Peyer's patch (tissue), 4 donors: ENCODE measurements around the gene IBTK. TPM values are rescaled to one million over a fixed set of nuclear protein-coding genes. Genes with fewer than 3 reads are reported as not detected.
A peak's percentile ranks its signal among the peaks of the same experiment; 100 is the strongest.

ENCODE experiments used
- DNase-seq, 3 donors: peaks; one replicate each; pipeline ENCODE4 v3.0.0-alpha.2; 2017 to 2019
- H3K27ac ChIP-seq, 4 donors: fragments of 200-600 bp; sonication (generic); one replicate each; pipeline ENCODE4 v1.5.1; 2016 to 2019
- H3K27me3 ChIP-seq, 2 donors: fragments of 200-600 bp; sonication (generic); one replicate each; pipeline ENCODE4 v1.5.1; 2019
- H3K36me3 ChIP-seq, 3 donors: fragments of 200-600 bp; sonication (generic); one replicate each; pipeline ENCODE4 v1.5.1; 2016 to 2019
- H3K4me1 ChIP-seq, 4 donors: fragments of 200-600 bp; sonication (generic); one replicate each; pipeline ENCODE4 v1.5.1; 2016 to 2019
- H3K4me3 ChIP-seq, 4 donors: fragments of 200-600 bp; sonication (generic); 1 replicate in 3 of 4; 2 replicates in 1 of 4; pipeline ENCODE4 v1.5.1; 2016 to 2019; ENCODE audit warnings: mild to moderate bottlenecking in 1 of 4
- H3K9me3 ChIP-seq, 4 donors: fragments of 200-600 bp; sonication (generic); one replicate each; pipeline ENCODE4 v1.5.1; 2016 to 2019; ENCODE audit warnings: mild to moderate bottlenecking in 1 of 4
- POLR2A ChIP-seq, 2 donors: fragments of 450-650 bp; IDR thresholded peaks; one replicate each; pipeline ENCODE4 v1.5.1; 2017; ENCODE audit warnings: antibody characterized with exemption in 2 of 2, mild to moderate bottlenecking in 2 of 2, moderate library complexity in 2 of 2
- total RNA-seq, 4 donors: library from RNA; depleted of rRNA; stranded (reverse); fragments of >200 nt; gene quantifications; one replicate each; pipeline ENCODE4 v1.1.0, GENCODE V29; 2016
- TF ChIP-seq, protein P1 (sequence below), 6 experiments: fragments of 450-650 bp in 4 of 6; fragments of 200-600 bp in 2 of 6; sonication (generic) in 1 of 6; IDR thresholded peaks; one replicate each; pipeline ENCODE4 v1.5.1; 2017 to 2019; ENCODE audit warnings: antibody characterized with exemption in 6 of 6, mild to moderate bottlenecking in 3 of 6, moderate library complexity in 1 of 6

The IBTK gene
- total RNA-seq, 4 donors from 2014 or later: 30.3 to 45.2 (median 35.9) TPM

GRCh38 chr6:82249381-82250253 lies 2.1 kb upstream of the IBTK start:
- Histone ChIP-seq H3K27me3 (no peaks in the 10 kb centered on the region), H3K27ac (no peak overlapping the region), H3K4me1 (peaks cover 0 to 15% (median 2%) of the 10 kb centered on the region in 4 donors), H3K4me3 (no peak overlapping the region), H3K9me3 (no peaks in the 10 kb centered on the region), H3K36me3 (no peaks in the 10 kb centered on the region)
- no peak for DNase-seq
- TF ChIP-seq POLR2A (IDR thresholded peaks at IDR 0.05): no peak
- TF ChIP-seq, protein P1, sequence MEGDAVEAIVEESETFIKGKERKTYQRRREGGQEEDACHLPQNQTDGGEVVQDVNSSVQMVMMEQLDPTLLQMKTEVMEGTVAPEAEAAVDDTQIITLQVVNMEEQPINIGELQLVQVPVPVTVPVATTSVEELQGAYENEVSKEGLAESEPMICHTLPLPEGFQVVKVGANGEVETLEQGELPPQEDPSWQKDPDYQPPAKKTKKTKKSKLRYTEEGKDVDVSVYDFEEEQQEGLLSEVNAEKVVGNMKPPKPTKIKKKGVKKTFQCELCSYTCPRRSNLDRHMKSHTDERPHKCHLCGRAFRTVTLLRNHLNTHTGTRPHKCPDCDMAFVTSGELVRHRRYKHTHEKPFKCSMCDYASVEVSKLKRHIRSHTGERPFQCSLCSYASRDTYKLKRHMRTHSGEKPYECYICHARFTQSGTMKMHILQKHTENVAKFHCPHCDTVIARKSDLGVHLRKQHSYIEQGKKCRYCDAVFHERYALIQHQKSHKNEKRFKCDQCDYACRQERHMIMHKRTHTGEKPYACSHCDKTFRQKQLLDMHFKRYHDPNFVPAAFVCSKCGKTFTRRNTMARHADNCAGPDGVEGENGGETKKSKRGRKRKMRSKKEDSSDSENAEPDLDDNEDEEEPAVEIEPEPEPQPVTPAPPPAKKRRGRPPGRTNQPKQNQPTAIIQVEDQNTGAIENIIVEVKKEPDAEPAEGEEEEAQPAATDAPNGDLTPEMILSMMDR (IDR thresholded peaks at IDR 0.05): no peak

- H3K4me3 ChIP-seq: peak overlapping the region; percentile 80 to 90 (median 84)
These were observed 760 bp upstream of the IBTK start for GRCh38 chr6:82248273-82248735.

DNA sequence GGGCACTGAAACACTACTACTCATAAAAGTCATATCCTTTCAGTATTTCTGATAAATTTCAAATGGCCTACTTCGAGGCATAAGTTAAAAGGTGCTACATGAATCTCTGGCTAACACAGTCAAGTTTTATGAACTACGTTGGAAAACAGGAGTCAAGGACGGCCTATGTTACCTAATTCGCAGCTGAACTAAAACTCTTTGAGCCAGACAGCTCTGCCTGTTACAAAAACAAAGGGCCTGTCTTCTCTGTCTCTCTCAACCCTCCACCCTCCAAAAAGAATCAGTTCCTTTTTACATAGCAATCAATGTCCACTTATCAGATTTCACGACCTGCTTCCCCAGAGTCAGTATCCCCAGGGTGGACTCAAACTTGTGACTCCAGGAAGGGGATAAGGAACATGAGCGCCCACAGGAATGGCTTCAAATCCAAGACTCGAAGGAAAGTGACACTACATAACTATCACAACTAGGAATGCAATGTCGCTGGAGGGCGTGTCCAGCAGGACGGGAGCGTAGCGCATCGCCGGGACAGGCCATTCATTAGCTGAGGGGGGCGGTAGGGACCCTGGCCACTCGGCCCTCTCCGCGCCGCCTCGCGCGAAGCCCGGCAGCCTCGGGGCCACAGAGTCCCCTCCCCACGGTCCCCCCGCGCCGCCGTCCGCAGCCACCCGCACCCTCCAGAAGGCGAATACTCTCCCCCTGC lies 591 bp downstream of the IBTK start:
- Histone ChIP-seq H3K36me3 (no peaks in the 10 kb centered on the region), H3K4me3 (peak overlapping the region; percentile 80 to 90 (median 84)), H3K9me3 (no peaks in the 10 kb centered on the region), H3K27me3 (no peaks in the 10 kb centered on the region), H3K27ac (peak overlapping the region; percentile 86 to 95 (median 90)), H3K4me1 (peaks cover 0 to 21% (median 2%) of the 10 kb centered on the region in 4 donors)
- DNase-seq: peak in 2 of 3 donors; percentile 59 to 78
- TF ChIP-seq, protein P1 (IDR thresholded peaks at IDR 0.05): no peak
- no peak for TF ChIP-seq POLR2A (IDR thresholded peaks at IDR 0.05)

More at GRCh38 chr6:82248273-82248735, 760 bp upstream of the IBTK start:
- Histone ChIP-seq H3K36me3 (no peaks in the 10 kb centered on the region), H3K4me1 (peaks cover 0 to 21% (median 2%) of the 10 kb centered on the region in 4 donors), H3K9me3 (no peaks in the 10 kb centered on the region), H3K27me3 (no peaks in the 10 kb centered on the region), H3K27ac (peak overlapping the region; percentile 86 to 95 (median 90))
- TF ChIP-seq, protein P1 (IDR thresholded peaks at IDR 0.05): peak in 1 of 6 experiments; percentile 9
- TF ChIP-seq POLR2A (IDR thresholded peaks at IDR 0.05): no peak
- DNase-seq: peak in 1 of 3 donors; percentile 51

DNA sequence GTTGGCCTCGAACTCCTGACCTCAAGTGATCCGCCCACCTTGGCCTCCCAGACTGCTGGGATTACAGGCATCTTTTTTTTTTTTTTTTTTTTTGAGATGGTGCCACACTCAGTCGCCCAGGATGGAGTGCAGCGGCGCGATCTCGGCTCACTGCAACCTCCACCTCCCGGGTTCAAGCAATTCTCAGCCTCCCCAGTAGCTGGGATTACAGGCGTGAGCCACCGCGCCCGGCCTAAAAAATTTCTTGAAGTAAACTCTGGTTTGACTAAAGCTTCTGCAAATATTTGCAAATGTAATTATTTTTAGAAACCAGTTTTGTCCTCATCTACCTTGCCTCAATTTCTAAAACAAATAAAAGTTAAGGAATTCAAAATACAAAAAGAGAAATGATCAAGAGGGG lies 1.2 kb downstream of the IBTK start:
- Histone ChIP-seq H3K27ac (peak overlapping the region in 2 of 4 donors; percentile 89 to 95), H3K27me3 (no peaks in the 10 kb centered on the region), H3K4me1 (peaks cover 0 to 21% (median 2%) of the 10 kb centered on the region in 4 donors), H3K36me3 (no peaks in the 10 kb centered on the region), H3K4me3 (peak overlapping the region in 3 of 4 donors; percentile 80 to 90 (median 81)), H3K9me3 (no peaks in the 10 kb centered on the region)
- no peak for DNase-seq
- TF ChIP-seq POLR2A (IDR thresholded peaks at IDR 0.05): no peak
- TF ChIP-seq, protein P1 (IDR thresholded peaks at IDR 0.05): no peak

GRCh38 chr6:82245376-82245775 lies 2.2 kb downstream of the IBTK start:
- Histone ChIP-seq H3K9me3 (no peaks in the 10 kb centered on the region), H3K27ac (no peak overlapping the region), H3K27me3 (no peaks in the 10 kb centered on the region), H3K36me3 (no peaks in the 10 kb centered on the region), H3K4me3 (no peak overlapping the region), H3K4me1 (peaks cover 0 to 21% (median 2%) of the 10 kb centered on the region in 4 donors)
- TF ChIP-seq POLR2A (IDR thresholded peaks at IDR 0.05): no peak
- TF ChIP-seq, protein P1 (IDR thresholded peaks at IDR 0.05): no peak
- no peak for DNase-seq
